Breast epithelium (tissue), 3 donors: ENCODE results near the gene DDX47.

Source experiments
- CTCF ChIP-seq, 3 donors: fragments of 450-650 bp; IDR thresholded peaks; one replicate each; pipeline ENCODE4 v1.5.1; 2016 to 2017; ENCODE audit warnings: antibody characterized with exemption in 3 of 3, mild to moderate bottlenecking in 3 of 3, moderate library complexity in 3 of 3
- POLR2A ChIP-seq: fragments of 450-650 bp; IDR thresholded peaks from one replicate; pipeline ENCODE4 v1.6.1; 2016; ENCODE audit warnings: antibody characterized with exemption, mild to moderate bottlenecking, moderate library complexity

- TF ChIP-seq POLR2A = no peak
- no peak for TF ChIP-seq CTCF (IDR thresholded peaks at IDR 0.05)
Observed at GRCh38 chr12:12797794-12798152, 15.4 kb upstream of the DDX47 start.
